DMS53 treated with DMSO at 0.1 percent for 48 hours (cell line): Measurements from ENCODE around the gene PRR14.

Experiments
- DNase-seq: peaks from one replicate; lab custom pipeline; 2025; ENCODE audit not compliant: unreplicated experiment; lab: John Stamatoyannopoulos, UW

PRR14 gene

DNA sequence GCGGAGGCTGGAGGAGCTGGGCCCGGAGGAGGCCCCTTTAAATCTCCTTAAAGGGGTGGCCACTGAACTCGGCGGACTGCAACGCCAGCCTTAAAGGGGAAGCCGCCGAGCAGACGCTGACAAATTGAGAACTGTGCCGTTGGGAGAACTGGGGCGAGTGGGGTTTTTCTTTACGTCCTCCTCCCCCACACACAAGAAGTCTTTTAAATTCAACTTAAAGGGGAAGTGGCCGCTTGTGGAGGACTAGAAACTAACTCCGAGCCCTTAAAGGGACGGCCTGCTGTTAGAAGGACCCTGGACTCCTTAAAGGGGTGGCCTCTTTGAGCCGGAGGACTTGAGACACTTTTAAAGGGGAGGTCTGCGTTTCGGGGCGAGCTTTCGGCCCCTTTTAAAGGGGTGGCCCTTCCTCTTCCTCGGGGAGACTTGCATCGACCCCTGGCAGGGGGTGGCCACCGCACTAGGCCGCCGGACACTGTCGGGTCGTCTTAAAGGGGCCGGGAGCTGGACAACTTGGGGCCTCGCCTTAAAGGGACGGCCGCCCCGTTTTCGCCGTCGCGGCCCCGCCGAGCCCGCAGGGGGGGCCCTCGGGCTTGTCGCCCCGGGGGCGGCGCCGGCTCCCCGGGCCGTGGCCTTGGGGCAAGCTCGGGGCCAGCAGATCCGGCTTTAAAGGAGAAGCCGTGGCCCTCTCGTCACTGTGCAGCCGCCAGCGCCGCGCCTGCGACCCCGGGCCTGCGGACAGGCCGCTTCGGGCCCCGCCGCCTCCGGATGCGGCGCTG, 8.2 kb downstream of the PRR14 start:
- peak; percentile 93 for DNase-seq

DNA sequence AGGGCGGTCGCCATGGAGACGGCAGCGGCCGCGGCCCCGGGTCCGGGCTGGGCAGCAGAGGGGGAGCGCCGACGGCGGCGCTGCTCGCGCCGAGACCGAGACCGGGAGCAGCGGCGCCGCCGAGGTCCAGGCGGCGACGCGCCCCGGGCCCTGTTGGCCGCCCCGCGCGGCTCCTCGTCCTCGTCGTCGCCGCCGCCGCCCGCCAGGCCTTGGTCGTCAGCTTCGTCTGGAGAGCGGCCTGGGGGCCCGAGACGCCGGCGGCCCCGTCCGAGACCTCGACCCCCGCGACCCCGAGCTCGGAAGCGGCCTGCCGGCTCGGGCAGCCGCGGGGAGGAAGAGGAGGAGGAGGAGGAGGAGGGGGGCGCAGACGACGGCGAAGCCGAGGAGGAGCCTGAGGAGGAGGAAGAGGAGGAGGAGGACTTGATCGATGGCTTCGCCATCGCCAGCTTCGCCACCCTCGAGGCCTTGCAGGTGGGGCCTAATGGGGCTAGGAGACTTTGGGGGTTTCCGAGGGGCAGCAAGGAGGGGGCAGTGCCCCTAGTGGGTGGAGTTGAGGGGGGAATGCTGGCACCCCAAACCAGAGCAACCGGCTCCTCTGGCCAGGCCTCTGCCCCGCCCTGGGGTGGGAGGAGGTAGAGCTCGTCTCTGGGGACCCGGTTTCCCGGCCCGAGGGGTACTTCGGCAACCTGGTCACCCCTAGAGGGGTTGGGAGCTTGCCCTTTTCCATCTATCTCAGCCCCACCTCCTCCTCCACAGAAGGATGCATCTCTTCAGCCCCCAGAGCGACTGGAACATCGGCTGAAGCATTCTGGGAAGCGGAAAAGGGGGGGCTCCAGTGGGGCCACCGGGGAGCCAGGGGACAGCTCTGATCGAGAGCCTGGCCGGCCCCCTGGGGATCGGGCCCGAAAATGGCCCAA, 9.0 kb downstream of the PRR14 start:
- DNase-seq = no peak

DNA sequence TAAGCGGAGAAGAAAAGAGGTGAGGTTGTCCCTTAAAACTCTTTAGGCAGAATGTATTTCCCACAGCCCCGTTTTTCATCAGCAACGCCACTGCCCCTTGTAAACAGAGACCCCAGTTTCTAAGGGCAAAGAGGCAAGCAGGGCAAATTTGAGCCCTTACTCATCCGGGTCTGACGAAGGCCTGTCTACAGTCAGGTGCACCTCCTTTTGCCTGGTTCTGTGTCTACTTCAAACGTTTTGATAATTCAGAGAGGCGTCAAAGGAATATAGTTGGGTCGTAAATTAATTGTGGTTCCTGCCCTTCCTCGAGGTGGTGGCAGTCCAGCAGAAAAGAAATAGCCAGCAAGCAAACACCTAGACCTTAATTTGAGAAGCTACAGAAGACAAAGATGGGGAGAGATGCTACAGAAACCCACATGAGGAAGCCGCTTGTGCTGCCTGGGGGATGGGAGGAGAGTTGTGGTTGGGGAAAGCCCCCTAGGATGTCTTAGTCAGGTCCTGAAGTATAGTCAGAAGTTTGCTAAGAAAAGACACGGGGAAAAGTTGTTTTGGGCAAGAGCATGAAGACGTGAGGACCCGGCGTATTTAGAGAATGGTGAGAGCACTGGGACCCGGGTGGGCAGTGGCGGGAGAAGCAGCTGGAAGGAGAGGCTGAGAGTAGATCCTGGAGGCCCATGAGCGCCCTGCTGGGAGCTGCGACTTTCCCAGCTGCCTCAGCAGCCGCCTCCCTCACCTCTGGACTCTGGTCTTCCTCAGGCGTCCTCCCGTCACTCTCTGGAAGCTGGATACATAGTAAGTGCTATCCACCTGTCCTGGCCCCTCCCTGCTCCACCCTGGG, 9.9 kb downstream of the PRR14 start:
- no peak for DNase-seq

DNA sequence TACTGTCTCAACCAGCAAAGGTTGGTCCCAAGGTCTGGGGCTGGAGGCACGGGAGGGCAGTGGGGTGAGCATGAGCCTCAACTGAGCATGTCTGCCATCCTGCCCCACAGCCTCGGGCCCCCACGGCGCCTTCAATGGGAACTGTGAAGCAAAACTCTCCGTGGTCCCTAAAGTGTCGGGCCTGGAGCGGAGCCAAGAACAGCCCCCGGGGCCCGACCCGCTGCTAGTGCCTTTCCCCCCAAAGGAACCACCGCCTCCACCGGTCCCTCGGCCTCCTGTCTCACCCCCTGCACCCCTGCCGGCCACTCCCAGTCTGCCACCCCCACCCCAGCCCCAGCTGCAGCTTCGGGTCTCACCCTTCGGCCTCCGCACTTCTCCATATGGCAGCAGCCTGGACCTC, 11.7 kb downstream of the PRR14 start:
- no peak for DNase-seq

DNA sequence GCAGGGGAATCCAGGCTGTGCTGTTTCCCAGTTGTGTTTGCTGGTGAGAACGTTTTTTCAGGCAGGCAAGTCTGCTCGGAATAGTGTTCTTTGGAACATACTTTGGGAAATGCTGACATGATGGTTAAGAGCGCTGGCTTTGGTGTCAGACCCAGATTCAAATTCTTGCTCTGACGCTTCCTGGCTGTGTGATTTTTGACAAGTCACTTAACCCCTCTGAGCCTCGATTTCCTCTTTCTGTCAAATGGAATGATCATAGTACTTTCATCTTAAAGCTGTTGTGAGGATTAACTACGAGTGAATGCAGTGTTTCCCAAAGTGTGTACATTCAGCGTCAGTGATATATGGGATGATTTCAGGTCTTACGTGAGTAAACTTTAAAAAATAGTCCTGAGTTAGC, 12.3 kb downstream of the PRR14 start:
- DNase-seq = no peak

DNA sequence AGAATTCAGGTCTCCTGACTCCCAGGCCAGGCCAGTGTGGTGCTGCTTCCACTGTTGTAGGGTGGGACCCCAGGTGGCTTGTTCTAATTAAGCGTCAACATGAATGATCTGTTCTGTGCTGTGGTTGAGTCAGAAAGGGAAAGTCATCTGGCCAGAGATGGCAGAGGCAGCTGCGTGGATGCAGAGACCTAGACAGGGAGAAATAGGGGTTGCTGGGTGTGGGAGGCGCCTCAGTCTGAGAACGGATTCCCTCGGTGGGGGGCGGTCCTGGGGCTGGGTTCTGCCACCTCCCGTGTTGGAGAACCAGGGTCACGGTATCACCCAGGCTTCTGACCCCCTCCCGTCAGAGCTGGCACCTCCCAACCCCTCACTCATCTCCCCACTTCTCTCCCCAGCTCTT, 13.1 kb downstream of the PRR14 start:
- DNase-seq = no peak

DNA sequence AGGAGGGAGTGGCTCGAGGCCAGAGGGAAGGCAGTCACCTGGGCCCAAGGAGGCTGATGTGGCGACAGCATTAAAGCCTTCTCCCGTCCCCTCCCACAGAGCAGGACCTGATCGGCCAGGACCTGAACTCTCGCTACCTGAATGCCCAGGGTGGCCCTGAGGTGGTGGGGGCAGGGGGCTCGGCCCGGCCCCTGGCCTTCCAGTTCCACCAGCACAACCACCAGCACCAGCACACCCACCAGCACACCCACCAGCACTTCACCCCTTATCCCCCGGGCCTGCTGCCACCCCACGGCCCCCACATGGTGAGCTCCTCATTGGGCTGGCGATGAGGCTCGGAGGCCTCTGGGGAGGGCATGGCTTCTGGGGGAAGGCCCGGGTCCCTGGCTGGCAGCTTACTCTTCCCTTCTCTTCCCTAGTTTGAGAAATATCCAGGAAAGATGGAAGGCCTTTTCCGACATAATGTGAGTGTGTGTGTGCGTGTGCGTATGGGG, 13.9 kb downstream of the PRR14 start:
- DNase-seq = no peak

DNA sequence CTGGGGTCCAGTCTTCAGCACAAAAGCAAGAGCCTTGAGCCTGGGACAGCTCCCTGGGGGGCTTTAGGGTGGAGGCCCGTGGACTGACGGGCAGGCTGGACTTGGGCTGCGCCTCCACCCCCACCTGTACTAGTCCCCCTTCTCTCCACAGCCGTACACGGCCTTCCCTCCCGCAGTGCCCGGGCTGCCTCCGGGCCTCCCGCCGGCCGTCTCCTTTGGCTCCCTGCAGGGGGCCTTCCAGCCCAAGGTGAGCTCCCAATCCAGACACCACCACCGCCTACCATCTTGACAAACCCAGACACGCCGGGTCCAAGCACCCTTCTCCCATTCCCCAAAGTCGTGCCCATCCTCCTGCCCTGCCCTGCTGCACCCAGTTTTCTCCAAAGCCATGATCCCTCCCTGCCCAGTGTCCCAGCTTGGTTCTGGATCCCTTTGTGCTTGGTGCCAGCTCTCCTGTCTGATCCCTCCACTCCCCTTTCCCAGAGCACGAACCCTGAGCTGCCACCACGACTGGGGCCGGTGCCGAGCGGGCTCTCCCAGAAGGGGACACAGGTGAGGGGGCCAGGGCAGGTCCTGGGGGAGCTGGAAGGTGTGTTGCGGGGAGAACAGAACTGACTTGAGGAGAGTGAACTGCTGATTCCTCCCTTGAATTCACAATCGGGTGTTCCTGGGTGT, 14.5 kb downstream of the PRR14 start:
- DNase-seq = no peak

- DNase-seq = no peak
These were observed 15.1 kb downstream of the PRR14 start for GRCh38 chr16:30665830-30666190.

GRCh38 chr16:30666681-30667080, 15.9 kb downstream of the PRR14 start:
- DNase-seq = no peak

- no peak for DNase-seq
These were observed 16.7 kb downstream of the PRR14 start for GRCh38 chr16:30667361-30667905.

DNA sequence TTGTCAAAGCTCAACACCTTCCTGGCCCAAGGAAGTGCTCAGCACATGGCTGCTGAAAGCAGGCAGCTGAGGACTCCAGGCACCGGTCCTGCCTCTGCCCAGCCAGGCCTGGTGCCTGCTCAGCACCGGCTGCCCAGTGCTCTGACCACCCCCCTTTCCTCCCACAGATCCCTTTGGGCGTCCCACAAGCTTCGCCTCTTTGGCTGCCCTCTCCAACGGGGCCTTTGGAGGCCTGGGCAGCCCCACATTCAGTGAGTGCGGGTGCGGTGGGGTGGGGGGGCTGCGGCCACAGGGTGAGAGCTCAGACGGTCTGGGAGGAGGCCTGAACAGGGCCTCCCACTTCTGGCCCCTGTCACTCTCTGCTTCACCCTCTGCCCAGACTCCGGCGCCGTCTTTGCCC, 17.6 kb downstream of the PRR14 start:
- DNase-seq = no peak

GRCh38 chr16:30669026-30669902, 18.5 kb downstream of the PRR14 start:
- DNase-seq = no peak

- DNase-seq = no peak
These were observed 19.4 kb downstream of the PRR14 start for GRCh38 chr16:30669903-30670824.

- DNase-seq = no peak
These were observed 24.4 kb downstream of the PRR14 start for GRCh38 chr16:30675143-30675542.

DNA sequence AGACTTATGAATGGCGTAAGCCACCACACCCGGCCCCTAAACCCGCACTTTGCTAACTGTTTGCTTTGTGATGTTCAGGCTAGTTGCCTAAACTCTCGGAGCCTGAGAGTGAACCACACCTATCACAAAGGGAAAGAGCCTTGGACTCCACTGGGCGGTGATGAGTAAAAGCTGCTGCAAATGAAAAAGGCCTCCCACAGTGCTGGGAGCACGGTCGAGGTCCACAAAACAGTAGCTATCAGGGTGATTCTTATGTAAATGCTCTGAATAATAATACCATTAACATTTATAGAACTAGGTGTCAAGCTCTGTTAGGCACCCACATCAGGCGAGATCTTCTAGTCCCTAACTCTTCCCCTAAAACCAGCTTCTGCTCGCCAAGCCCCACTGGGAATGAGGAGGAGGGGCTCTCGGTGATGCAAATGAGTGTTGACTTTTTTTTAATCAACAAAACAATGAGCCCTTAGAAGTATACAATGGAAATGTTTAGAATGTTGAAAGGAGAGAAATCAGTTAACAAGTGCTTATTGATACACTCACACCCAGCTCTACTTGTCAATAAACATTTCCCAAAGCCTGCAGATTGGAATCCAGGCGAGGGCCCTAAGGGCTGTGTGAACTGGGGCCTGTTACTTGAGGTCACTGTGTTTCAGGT, 27.3 kb downstream of the PRR14 start:
- DNase-seq = no peak

- no peak for DNase-seq
These were observed 27.8 kb downstream of the PRR14 start for GRCh38 chr16:30678586-30678970.

DNA sequence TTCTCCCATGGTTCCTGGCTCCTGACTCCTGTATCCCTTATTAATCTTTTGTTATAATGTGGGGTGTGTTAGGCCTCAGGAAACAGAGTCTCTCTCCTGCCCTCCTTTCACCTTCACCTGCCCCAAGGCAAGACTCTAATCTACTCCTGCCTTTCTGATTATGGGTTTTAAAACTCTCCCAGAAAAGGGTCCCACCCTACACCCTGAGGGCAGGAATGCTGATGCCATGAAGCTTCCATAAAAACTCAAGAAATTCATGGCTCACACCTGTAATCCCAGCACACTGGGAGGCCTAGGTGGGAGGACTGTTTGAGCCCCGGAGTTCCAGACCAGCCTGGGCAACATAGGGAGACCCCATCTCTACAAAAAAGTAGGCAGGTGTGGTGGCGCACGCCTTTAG, 29.6 kb downstream of the PRR14 start:
- no peak for DNase-seq
